OCI-LY3 (cell line): Measurements from ENCODE around the gene LRRC7.

Experiments
- H2AFZ ChIP-seq: fragments of 200-600, 300-600 bp; shearing (Covaris generic); 2 replicates; pipeline ENCODE4 v1.6.0; 2014; ENCODE audit warnings: antibody characterized with exemption, low read depth, low read length
- H3K27ac ChIP-seq: fragments of 200-600, 300-600 bp; sonication (generic); 2 replicates; pipeline ENCODE4 v1.5.1; 2014; ENCODE audit warnings: mild to moderate bottlenecking, low read length, moderate library complexity, mixed read lengths
- H3K27me3 ChIP-seq: fragments of 200-600, 300-600 bp; sonication (generic); 2 replicates; pipeline ENCODE4 v1.6.1; 2014; ENCODE audit warnings: low read depth, low read length, mixed read lengths
- H3K36me3 ChIP-seq: fragments of 200-600, 300-600 bp; sonication (generic); replicated peaks from 2 replicates; pipeline ENCODE3; 2014; ENCODE audit warnings: low read depth, low read length, mixed read lengths
- H3K4me1 ChIP-seq: fragments of 300-600, 200-600 bp; sonication (generic); 2 replicates; pipeline ENCODE4 v1.6.1; 2014; ENCODE audit warnings: low read length, mixed read lengths
- H3K4me2 ChIP-seq: fragments of 200-600, 300-600 bp; sonication (generic); 2 replicates; pipeline ENCODE4 v1.6.1; 2014; ENCODE audit warnings: low read length, mixed read lengths
- H3K4me3 ChIP-seq: fragments of 300-600, 200-600 bp; sonication (generic); 2 replicates; pipeline ENCODE4 v1.5.1; 2014; ENCODE audit warnings: antibody characterized with exemption, mild to moderate bottlenecking, low read length, moderate library complexity
- H3K79me2 ChIP-seq: fragments of 300-600, 200-600 bp; shearing (Covaris generic); 2 replicates; pipeline ENCODE4 v1.6.1; 2014; ENCODE audit warnings: mild to moderate bottlenecking, low read length, mixed read lengths
- H3K9ac ChIP-seq: fragments of 300-600, 200-600 bp; shearing (Covaris generic); 2 replicates; pipeline ENCODE4 v1.6.0; 2014; ENCODE audit warnings: mild to moderate bottlenecking, low read length, moderate library complexity
- H3K9me3 ChIP-seq: fragments of 200-600, 300-600 bp; shearing (Covaris generic); 2 replicates; pipeline ENCODE4 v1.6.1; 2014; ENCODE audit warnings: low read length, mixed read lengths; ENCODE audit not compliant: insufficient read depth
- H4K20me1 ChIP-seq: fragments of 200-600, 300-600 bp; sonication (generic); 2 replicates; pipeline ENCODE4 v1.6.1; 2016; ENCODE audit warnings: low read length, mixed read lengths; ENCODE audit not compliant: insufficient read depth
- EZH2phosphoT487 ChIP-seq: fragments of 200-600 bp; shearing (Covaris generic); IDR thresholded peaks from 2 replicates; pipeline ENCODE4 v1.6.1; 2018; ENCODE audit warnings: antibody characterized with exemption, mixed run types, low read depth
- TF ChIP-seq, protein P1 (sequence below): fragments of 200-600, 300-600 bp; sonication (generic); IDR thresholded peaks from 2 replicates; pipeline ENCODE4 v1.5.1; 2014; ENCODE audit warnings: antibody characterized with exemption, low read length, low read depth

LRRC7 gene

DNA sequence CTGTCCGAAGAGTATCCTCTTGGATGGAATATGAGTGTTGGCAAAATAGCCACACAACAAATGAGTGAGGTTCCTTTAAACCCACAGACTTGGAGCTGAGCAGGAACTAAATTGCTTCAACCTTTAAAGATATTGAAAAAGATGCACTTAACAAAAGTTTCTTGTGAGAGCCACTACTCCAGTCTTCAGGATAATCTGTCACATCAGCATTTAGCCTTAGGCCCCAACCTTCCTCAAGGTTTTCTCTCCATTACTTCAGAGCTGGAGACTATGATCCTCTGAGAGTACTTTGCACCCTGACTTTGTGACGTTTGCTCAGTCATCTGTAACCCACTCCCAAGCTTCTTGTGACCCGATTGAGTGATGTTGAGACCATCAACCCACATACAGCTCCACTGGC lies 424.9 kb downstream of the LRRC7 start:
- Histone ChIP-seq H3K79me2 (no peaks in the 10 kb centered on the region), H3K36me3 (no peaks in the 10 kb centered on the region), H3K9me3 (no peaks in the 10 kb centered on the region), H2AFZ (no peak overlapping the region), H3K4me2 (no peak overlapping the region), H4K20me1 (no peaks in the 10 kb centered on the region), H3K9ac (no peak overlapping the region), H3K4me3 (no peak overlapping the region), H3K27me3 (no peaks in the 10 kb centered on the region), H3K27ac (no peak overlapping the region), H3K4me1 (no peaks in the 10 kb centered on the region)
- TF ChIP-seq, protein P1, sequence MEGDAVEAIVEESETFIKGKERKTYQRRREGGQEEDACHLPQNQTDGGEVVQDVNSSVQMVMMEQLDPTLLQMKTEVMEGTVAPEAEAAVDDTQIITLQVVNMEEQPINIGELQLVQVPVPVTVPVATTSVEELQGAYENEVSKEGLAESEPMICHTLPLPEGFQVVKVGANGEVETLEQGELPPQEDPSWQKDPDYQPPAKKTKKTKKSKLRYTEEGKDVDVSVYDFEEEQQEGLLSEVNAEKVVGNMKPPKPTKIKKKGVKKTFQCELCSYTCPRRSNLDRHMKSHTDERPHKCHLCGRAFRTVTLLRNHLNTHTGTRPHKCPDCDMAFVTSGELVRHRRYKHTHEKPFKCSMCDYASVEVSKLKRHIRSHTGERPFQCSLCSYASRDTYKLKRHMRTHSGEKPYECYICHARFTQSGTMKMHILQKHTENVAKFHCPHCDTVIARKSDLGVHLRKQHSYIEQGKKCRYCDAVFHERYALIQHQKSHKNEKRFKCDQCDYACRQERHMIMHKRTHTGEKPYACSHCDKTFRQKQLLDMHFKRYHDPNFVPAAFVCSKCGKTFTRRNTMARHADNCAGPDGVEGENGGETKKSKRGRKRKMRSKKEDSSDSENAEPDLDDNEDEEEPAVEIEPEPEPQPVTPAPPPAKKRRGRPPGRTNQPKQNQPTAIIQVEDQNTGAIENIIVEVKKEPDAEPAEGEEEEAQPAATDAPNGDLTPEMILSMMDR, result no peak
- no peak for TF ChIP-seq EZH2phosphoT487

DNA sequence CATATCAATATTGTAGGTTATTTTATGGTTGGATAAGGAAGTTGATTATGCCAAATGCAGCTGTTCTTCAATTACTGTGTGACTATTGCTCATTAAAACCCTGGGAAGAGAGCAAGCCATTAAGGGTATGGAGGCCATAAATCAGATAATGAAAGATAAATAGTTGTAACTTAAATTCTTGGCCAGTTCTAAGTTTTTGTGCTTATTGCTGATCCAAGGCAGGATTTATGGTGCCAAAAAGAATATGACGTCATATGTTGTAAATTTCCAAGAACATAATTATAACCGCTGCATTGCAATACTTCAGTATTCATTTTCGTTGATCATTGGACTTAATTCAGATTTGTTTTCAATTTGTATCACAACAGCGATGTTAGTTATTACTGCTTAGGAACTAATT lies 426.1 kb downstream of the LRRC7 start:
- TF ChIP-seq, protein P1, result no peak
- TF ChIP-seq EZH2phosphoT487, result no peak
- no peak overlapping the region for H2AFZ ChIP-seq
- no peak overlapping the region for H3K9ac ChIP-seq
- no peaks in the 10 kb centered on the region for H3K36me3 ChIP-seq
- no peaks in the 10 kb centered on the region for H4K20me1 ChIP-seq
- no peak overlapping the region for H3K4me3 ChIP-seq
- H3K4me1 ChIP-seq, result no peaks in the 10 kb centered on the region
- H3K27ac ChIP-seq, result no peak overlapping the region
- H3K79me2 ChIP-seq, result no peaks in the 10 kb centered on the region
- H3K4me2 ChIP-seq, result no peak overlapping the region
- H3K9me3 ChIP-seq, result no peaks in the 10 kb centered on the region
- H3K27me3 ChIP-seq, result no peaks in the 10 kb centered on the region

DNA sequence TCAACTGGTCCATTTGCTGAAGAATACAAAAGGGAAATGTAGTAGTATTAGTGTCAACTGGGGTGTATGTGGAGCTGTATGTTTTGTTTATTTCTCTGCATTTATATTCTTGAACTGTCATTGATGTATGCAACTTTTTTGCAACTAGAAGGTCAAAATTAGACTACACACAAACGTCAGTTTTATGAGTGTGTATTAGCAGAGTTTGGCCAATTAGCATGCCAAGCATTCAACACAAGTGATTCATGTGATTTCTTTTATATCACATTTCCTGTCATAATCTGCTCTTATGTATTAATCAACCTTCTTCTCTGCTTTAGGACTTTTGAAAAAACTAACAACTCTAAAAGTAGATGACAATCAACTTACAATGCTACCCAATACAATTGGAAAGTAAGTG lies 426.5 kb downstream of the LRRC7 start:
- Histone ChIP-seq H3K4me3 (no peak overlapping the region), H3K36me3 (no peaks in the 10 kb centered on the region), H2AFZ (no peak overlapping the region), H3K27ac (no peak overlapping the region), H3K9ac (no peak overlapping the region), H3K27me3 (no peaks in the 10 kb centered on the region), H3K79me2 (no peaks in the 10 kb centered on the region), H3K4me1 (no peaks in the 10 kb centered on the region), H3K4me2 (no peak overlapping the region), H3K9me3 (no peaks in the 10 kb centered on the region), H4K20me1 (no peaks in the 10 kb centered on the region)
- TF ChIP-seq EZH2phosphoT487, result no peak
- TF ChIP-seq, protein P1, result no peak

DNA sequence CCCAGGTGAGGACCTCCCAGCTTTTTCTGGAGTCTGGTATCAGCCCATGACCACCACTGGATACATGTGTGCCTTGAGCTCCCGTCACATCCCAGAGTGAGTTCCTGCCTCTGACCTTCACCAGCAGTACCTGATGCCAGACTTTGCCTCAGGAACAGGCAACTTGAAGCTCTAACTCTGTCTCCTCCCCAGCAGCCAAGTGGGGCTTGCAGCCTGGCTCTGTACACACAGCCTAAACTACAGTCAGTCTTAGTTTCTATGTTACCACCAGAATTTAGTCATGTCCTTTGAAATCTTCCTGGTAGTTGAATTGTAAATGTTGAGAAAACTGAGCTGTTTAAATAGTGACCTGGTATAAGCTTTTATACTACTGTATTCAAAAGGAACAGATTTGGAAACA lies 431.1 kb downstream of the LRRC7 start:
- Histone ChIP-seq H3K4me2 (no peak overlapping the region), H3K27me3 (no peaks in the 10 kb centered on the region), H3K4me3 (no peak overlapping the region), H3K9ac (no peak overlapping the region), H3K4me1 (no peaks in the 10 kb centered on the region), H2AFZ (no peak overlapping the region), H3K9me3 (no peaks in the 10 kb centered on the region), H4K20me1 (no peaks in the 10 kb centered on the region), H3K27ac (no peak overlapping the region), H3K79me2 (no peaks in the 10 kb centered on the region), H3K36me3 (no peaks in the 10 kb centered on the region)
- TF ChIP-seq, protein P1, result no peak
- no peak for TF ChIP-seq EZH2phosphoT487
